GM13976 (cell line): ENCODE data around the gene PRKG1.

ENCODE experiments used
- DNase-seq: peaks from one replicate; pipeline ENCODE4 v3.0.0; 2012; ENCODE audit warnings: low spot score
- CTCF ChIP-seq: IDR thresholded peaks from 2 replicates; pipeline ENCODE4 v1.5.1; 2012; ENCODE audit warnings: borderline replicate concordance, mild to moderate bottlenecking; ENCODE audit not compliant: insufficient read depth; ENCODE audit errors: extremely low read depth, missing control alignments, control extremely low read depth
- in situ Hi-C: fragments of 300-500 bp; cut with MboI; formaldehyde crosslinking; loops from one replicate; pipeline ENCODE4 v1.12.0; 2022; ENCODE audit warnings: low sequenced_read_pairs, mixed read lengths, inconsistent platforms; ENCODE audit not compliant: unreplicated experiment

PRKG1 gene

GRCh38 chr10:51760864-51761640 lies 686.8 kb downstream of the PRKG1 start:
- DNase-seq = no peak
- no peak for TF ChIP-seq CTCF
- in situ Hi-C loops = no loop called here

- in situ Hi-C loops = no loop called here
- TF ChIP-seq CTCF = no peak
- no peak for DNase-seq
Observed at GRCh38 chr10:51763746-51764145, 689.5 kb downstream of the PRKG1 start.

GRCh38 chr10:51765284-51765971 lies 691.1 kb downstream of the PRKG1 start:
- no peak for TF ChIP-seq CTCF
- DNase-seq = no peak
- in situ Hi-C loops = no loop called here

GRCh38 chr10:51766423-51767102 lies 692.3 kb downstream of the PRKG1 start:
- DNase-seq = no peak
- in situ Hi-C loops = no loop called here
- no peak for TF ChIP-seq CTCF

- no peak for DNase-seq
- TF ChIP-seq CTCF = no peak
- in situ Hi-C loops = no loop called here
Observed at GRCh38 chr10:51767103-51767763, 692.9 kb downstream of the PRKG1 start.

- in situ Hi-C loops = no loop called here
- TF ChIP-seq CTCF = no peak
Observed at GRCh38 chr10:51768886-51769465, 694.7 kb downstream of the PRKG1 start.

More at GRCh38 chr10:51768886-51769465, 694.7 kb downstream of the PRKG1 start:
- DNase-seq = no peak
